Lower leg skin (tissue), 3 donors: ENCODE measurements around the gene CNGA3.

Experiments used
- CTCF ChIP-seq, 3 donors: fragments of 450-650 bp; IDR thresholded peaks; one replicate each; pipeline ENCODE4 v1.5.1; 2016; ENCODE audit warnings: antibody characterized with exemption in 3 of 3, mild to moderate bottlenecking in 3 of 3, moderate library complexity in 2 of 3
- POLR2A ChIP-seq, 2 donors: fragments of 450-650 bp; IDR thresholded peaks; one replicate each; pipeline ENCODE4 v1.6.1; 2016 to 2017; ENCODE audit warnings: antibody characterized with exemption in 2 of 2, mild to moderate bottlenecking in 1 of 2, moderate library complexity in 1 of 2

GRCh38 chr2:98381494-98381893 lies 35.2 kb downstream of the CNGA3 start:
- no peak for TF ChIP-seq POLR2A (IDR thresholded peaks at IDR 0.05)
- TF ChIP-seq CTCF (IDR thresholded peaks at IDR 0.05), result no peak
